CD4-positive, alpha-beta T cell treated with Interleukin-21 for 1 hour (primary cell): ENCODE measurements around the gene ZFP91.
A peak's percentile ranks its signal among the peaks of the same experiment; 100 is the strongest.

Experiments used
- DNase-seq: peaks from one replicate; pipeline ENCODE4 v3.0.0-alpha.2; 2020

The ZFP91 gene

GRCh38 chr11:58632510-58632909 is 53.6 kb downstream of the ZFP91 start:
- no peak for DNase-seq

GRCh38 chr11:58636587-58636986 is 57.7 kb downstream of the ZFP91 start:
- no peak for DNase-seq

- DNase-seq, result no peak
Observed at GRCh38 chr11:58637371-58637770, 58.5 kb downstream of the ZFP91 start.

- no peak for DNase-seq
Observed at GRCh38 chr11:58639103-58639502, 60.2 kb downstream of the ZFP91 start.

- no peak for DNase-seq
Observed at GRCh38 chr11:58639669-58640068, 60.8 kb downstream of the ZFP91 start.

GRCh38 chr11:58640386-58641023 is 61.6 kb downstream of the ZFP91 start:
- peak; percentile 28 for DNase-seq

- no peak for DNase-seq
Observed at GRCh38 chr11:58641341-58641740, 62.5 kb downstream of the ZFP91 start.

- no peak for DNase-seq
Observed at GRCh38 chr11:58641803-58642581, 63.1 kb downstream of the ZFP91 start.

- DNase-seq, result no peak
Observed at GRCh38 chr11:58645854-58646253, 67.0 kb downstream of the ZFP91 start.

GRCh38 chr11:58647141-58647699 is 68.4 kb downstream of the ZFP91 start:
- no peak for DNase-seq

GRCh38 chr11:58647866-58648265 is 69.0 kb downstream of the ZFP91 start:
- no peak for DNase-seq

GRCh38 chr11:58649623-58650022 is 70.8 kb downstream of the ZFP91 start:
- no peak for DNase-seq

GRCh38 chr11:58650496-58650895 is 71.6 kb downstream of the ZFP91 start:
- no peak for DNase-seq

GRCh38 chr11:58652726-58653280 is 73.9 kb downstream of the ZFP91 start:
- DNase-seq, result no peak

- DNase-seq, result peak; percentile 73
Observed at GRCh38 chr11:58654079-58654907, 75.4 kb downstream of the ZFP91 start.

GRCh38 chr11:58654908-58655296 is 76.0 kb downstream of the ZFP91 start:
- DNase-seq, result no peak

- no peak for DNase-seq
Observed at GRCh38 chr11:58656348-58656747, 77.5 kb downstream of the ZFP91 start.

- DNase-seq, result no peak
Observed at GRCh38 chr11:58658623-58659022, 79.8 kb downstream of the ZFP91 start.

GRCh38 chr11:58659404-58659803 is 80.5 kb downstream of the ZFP91 start:
- DNase-seq, result no peak

GRCh38 chr11:58659910-58660570 is 81.2 kb downstream of the ZFP91 start:
- DNase-seq, result no peak
